Suprapubic skin (tissue), 4 donors: ENCODE data around the gene NAA60. TPM values are rescaled to one million over a fixed set of nuclear protein-coding genes. Genes with fewer than 3 reads are reported as not detected.
A peak's percentile ranks its signal among the peaks of the same experiment; 100 is the strongest.

Source experiments
- DNase-seq, 2 donors: peaks; one replicate each; pipeline ENCODE4 v3.0.0-alpha.2; 2019; ENCODE audit warnings: low spot score in 2 of 2
- H3K27ac ChIP-seq: fragments of 200-600 bp; sonication (generic); one replicate; pipeline ENCODE4 v1.5.1; 2019
- H3K27me3 ChIP-seq: fragments of 200-600 bp; sonication (generic); one replicate; pipeline ENCODE4 v1.5.1; 2019
- H3K36me3 ChIP-seq: fragments of 200-600 bp; sonication (generic); one replicate; pipeline ENCODE4 v1.5.1; 2019
- H3K4me1 ChIP-seq: fragments of 200-600 bp; sonication (generic); one replicate; pipeline ENCODE4 v1.5.1; 2019
- H3K4me3 ChIP-seq: fragments of 200-600 bp; sonication (generic); one replicate; pipeline ENCODE4 v1.5.1; 2019; ENCODE audit warnings: mild to moderate bottlenecking
- H3K9me3 ChIP-seq: fragments of 200-600 bp; sonication (generic); one replicate; pipeline ENCODE4 v1.5.1; 2019
- CTCF ChIP-seq, 2 donors: fragments of 200-600 bp in 1 of 2; fragments of 450-650 bp in 1 of 2; sonication (generic) in 1 of 2; IDR thresholded peaks; one replicate each; pipeline ENCODE4 v1.5.1; 2016 to 2019; ENCODE audit warnings: antibody characterized with exemption in 2 of 2, mild to moderate bottlenecking in 1 of 2, moderate library complexity in 1 of 2
- EP300 ChIP-seq: sonication (generic); formaldehyde crosslinking; IDR thresholded peaks from one replicate; pipeline ENCODE4 v1.6.1; 2017; ENCODE audit warnings: antibody characterized with exemption
- POLR2A ChIP-seq, 2 donors: fragments of 450-650 bp; IDR thresholded peaks; one replicate each; pipeline ENCODE4 v1.6.1; 2017; ENCODE audit warnings: antibody characterized with exemption in 2 of 2, mild to moderate bottlenecking in 2 of 2, moderate library complexity in 2 of 2
- POLR2AphosphoS5 ChIP-seq, 3 donors: sonication (generic); formaldehyde crosslinking; IDR thresholded peaks; one replicate each; pipeline ENCODE4 v1.6.1; 2017; ENCODE audit warnings: antibody characterized with exemption in 3 of 3
- WGBS: methylation state at CpG from one replicate; pipeline ENCODE4 v1.1.5; 2018; 5-methylcytosine and 5-hydroxymethylcytosine counted together
- total RNA-seq, 4 donors: library from RNA; depleted of rRNA; stranded (reverse); fragments of >200 nt; gene quantifications; one replicate each; pipeline ENCODE4 v1.1.0, GENCODE V29; 2016

Gene NAA60
- total RNA-seq, result 10 to 100 TPM; 20.9 to 40.2 (median 26.4) TPM

- WGBS, result 50% methylated on average over 61 of the region's 61 CpGs
- TF ChIP-seq POLR2AphosphoS5 (IDR thresholded peaks at IDR 0.05), result no peak
- TF ChIP-seq EP300, result no peak
- no peak for TF ChIP-seq POLR2A (IDR thresholded peaks at IDR 0.05)
- no peak for TF ChIP-seq CTCF (IDR thresholded peaks at IDR 0.05)
- peak; percentile 84 to 90 for DNase-seq
These were observed at the start of gene NAA60, which contains the start of gene ZNF597 for GRCh38 chr16:3443108-3444031. TSS of gene NAA60 (plus strand) at chr16:3443680. CDS start at chr16:3476228, 32,548 bp downstream. TSS of gene ZNF597 (minus strand) at chr16:3443504. CDS start at chr16:3443153, 351 bp downstream.

GRCh38 chr16:3400446-3400778, 43.1 kb upstream of the NAA60 start:
- peak overlapping the region; percentile 87 for H3K27ac ChIP-seq
- H3K9me3 ChIP-seq, result peaks cover 23% of the 10 kb centered on the region
- TF ChIP-seq POLR2A (IDR thresholded peaks at IDR 0.05), result no peak
- no peak for TF ChIP-seq POLR2AphosphoS5 (IDR thresholded peaks at IDR 0.05)
- TF ChIP-seq CTCF (IDR thresholded peaks at IDR 0.05), result no peak
- no peak for TF ChIP-seq EP300
- WGBS, result 1% methylated on average over 12 of the region's 18 CpGs
- H3K4me1 ChIP-seq, result peaks cover 16% of the 10 kb centered on the region
- H3K36me3 ChIP-seq, result peaks cover 45% of the 10 kb centered on the region
- no peak for DNase-seq
- no peaks in the 10 kb centered on the region for H3K27me3 ChIP-seq
- H3K4me3 ChIP-seq, result peak overlapping the region; percentile 95

More at GRCh38 chr16:3443108-3444031, at the start of gene NAA60, which contains the start of gene ZNF597:
- Histone ChIP-seq H3K36me3 (peaks cover 13% of the 10 kb centered on the region), H3K9me3 (no peaks in the 10 kb centered on the region), H3K27me3 (no peaks in the 10 kb centered on the region), H3K27ac (peak within 1 kb of the TSS; percentile 56), H3K4me3 (peak within 1 kb of the TSS; percentile 57), H3K4me1 (peaks cover 9% of the 10 kb centered on the region)

- TF ChIP-seq EP300 (no peak), CTCF (IDR thresholded peaks at IDR 0.05) (no peak), POLR2AphosphoS5 (IDR thresholded peaks at IDR 0.05) (peak in 1 of 3 donors; percentile 78), POLR2A (IDR thresholded peaks at IDR 0.05) (peak in 1 of 2 donors; percentile 25)
- H3K9me3 ChIP-seq, result peaks cover 24% of the 10 kb centered on the region
These were observed 42.4 kb upstream of the NAA60 start, which contains the start of the genes ZNF174 and ZSCAN32 for GRCh38 chr16:3400779-3401688. TSS of gene ZNF174 (plus strand) at chr16:3401215. CDS start at chr16:3402005, 790 bp downstream. TSS of gene ZSCAN32 (minus strand) at chr16:3401004. CDS start at chr16:3397557, 3,447 bp downstream.

GRCh38 chr16:3401719-3402397, 41.6 kb upstream of the NAA60 start:
- 27% methylated on average over 12 of the region's 17 CpGs for WGBS
- peaks cover 16% of the 10 kb centered on the region for H3K4me1 ChIP-seq
- peaks cover 23% of the 10 kb centered on the region for H3K9me3 ChIP-seq
- H3K4me3 ChIP-seq, result peak overlapping the region; percentile 95
- H3K27ac ChIP-seq, result peak overlapping the region; percentile 87
- H3K27me3 ChIP-seq, result no peaks in the 10 kb centered on the region
- no peak for DNase-seq
- H3K36me3 ChIP-seq, result peaks cover 44% of the 10 kb centered on the region
- TF ChIP-seq EP300 (no peak), POLR2AphosphoS5 (IDR thresholded peaks at IDR 0.05) (no peak)

More at GRCh38 chr16:3400779-3401688, 42.4 kb upstream of the NAA60 start, which contains the start of the genes ZNF174 and ZSCAN32:
- peak within 1 kb of the TSS; percentile 87 for H3K27ac ChIP-seq
- DNase-seq, result peak; percentile 98 to 99
- H3K36me3 ChIP-seq, result peaks cover 45% of the 10 kb centered on the region
- WGBS, result 0% methylated on average over 26 of the region's 95 CpGs
- peak within 1 kb of the TSS; percentile 95 for H3K4me3 ChIP-seq
- H3K27me3 ChIP-seq, result no peaks in the 10 kb centered on the region
- H3K4me1 ChIP-seq, result peaks cover 16% of the 10 kb centered on the region
